Measurements from ENCODE around the gene PRKRA.
"Not testable (repeated sequence)": the region's sequence is repeated elsewhere in the genome, so short reads cannot be mapped to it uniquely, and the experiment has no call there.

The PRKRA gene

DNA sequence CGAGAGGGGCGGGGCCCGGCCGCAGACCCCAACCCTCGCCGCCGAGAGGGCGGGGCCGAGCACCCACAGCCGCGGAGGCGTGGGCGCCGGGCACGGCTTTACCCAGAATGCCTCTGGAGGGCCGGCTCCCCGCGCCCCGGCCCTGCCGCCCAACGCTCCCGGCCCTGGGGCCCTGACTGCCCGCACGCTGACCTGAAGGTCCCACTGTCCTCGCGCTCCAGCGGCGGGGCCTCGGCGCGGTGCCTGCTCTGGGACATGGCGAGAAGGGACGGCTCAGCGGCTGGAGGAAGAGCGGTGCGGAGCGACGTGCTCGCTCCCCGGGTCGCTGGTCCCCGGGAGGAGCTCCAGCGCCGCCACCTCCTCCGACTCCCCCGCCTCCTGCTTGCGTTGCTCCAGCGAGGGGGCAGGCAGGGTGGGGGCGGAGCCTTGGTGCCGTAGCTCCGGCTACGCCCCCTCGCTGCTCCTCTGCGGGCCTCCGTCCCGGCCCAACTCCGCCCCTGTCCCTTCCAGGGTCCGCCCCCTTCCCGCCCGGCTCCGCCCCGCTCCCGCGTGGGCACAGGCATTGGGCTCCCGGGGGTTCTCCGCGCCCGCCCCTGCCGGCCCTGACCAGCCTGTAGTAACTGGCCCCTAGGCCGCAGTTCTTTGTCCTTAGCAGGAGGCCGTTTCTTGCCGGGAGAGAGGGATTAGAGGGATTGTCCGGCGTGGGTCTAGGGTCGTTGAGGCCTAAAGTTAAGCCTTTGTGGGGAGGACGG lies at the start of gene PRKRA, which contains the start of gene PJVK:
Gene PRKRA (minus strand): TSS at position 402 of the 752 bp plus-strand sequence. CDS start 145 bp downstream, at position 257.
Gene PJVK (plus strand): TSS at position 605 of the 752 bp plus-strand sequence. CDS start 2,032 bp downstream, outside the sequence.
- DNase-seq (ENCODE audit: low read depth), result peak; percentile 94

DNA sequence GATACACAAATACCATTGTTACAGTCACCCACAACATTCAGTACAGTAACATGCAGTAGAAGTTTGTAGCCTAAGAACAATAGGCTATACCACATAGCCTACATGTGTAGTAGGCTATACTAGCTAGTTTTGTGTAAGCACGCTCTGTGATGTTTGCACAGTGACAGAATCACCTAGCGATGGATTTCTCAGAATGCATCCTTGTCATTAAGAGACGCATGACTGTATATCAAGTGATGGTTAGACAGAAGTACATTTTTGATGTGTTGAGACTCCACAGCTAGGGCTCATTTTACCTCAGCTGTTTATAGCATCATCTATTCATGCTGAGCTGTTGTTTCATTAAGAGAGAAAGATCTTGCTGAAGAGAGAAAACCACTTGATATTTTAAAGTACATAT lies 48.7 kb upstream of the PRKRA start:
- DNase-seq (ENCODE audit: low read depth), result no peak

DNA sequence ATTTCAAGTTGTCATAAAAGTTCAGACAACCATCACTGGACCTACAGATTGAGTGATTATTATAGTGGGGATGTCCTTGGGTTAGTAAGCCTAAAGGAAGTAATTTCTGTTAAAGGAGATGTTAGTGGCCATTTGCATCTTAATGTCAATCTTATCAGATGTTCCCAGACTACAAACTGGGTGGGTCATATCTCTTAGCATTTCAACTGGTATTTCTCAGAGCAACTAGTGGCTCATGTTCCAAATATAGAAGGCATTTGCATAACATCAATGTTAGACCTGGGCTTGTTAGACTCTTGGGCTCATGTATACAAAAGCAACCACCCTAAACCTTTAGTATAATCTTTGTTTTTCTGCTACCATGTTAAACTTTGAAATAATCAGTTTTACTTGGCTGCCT lies 47.2 kb upstream of the PRKRA start:
- DNase-seq (ENCODE audit: low read depth), result no peak

DNA sequence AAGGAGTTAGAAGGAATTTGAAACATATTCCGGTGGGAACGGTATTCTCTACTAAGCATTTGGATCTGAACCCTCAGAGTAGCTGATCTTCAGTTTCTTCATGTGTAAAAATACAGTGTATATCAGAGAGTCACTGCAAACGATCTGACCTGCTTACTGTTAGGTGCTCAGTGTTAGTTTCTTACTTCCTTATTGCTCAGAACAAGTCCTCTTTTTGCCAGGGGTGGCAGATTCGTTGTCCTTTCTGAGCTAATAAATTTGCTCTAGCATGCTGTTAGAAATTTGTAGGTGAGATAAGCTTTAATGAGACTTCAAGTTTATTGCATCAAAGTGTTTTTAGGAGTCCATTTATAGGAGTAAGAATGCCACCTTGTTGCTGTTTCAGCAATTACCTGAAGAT lies 45.1 kb upstream of the PRKRA start:
- DNase-seq (ENCODE audit: low read depth), result no peak

DNA sequence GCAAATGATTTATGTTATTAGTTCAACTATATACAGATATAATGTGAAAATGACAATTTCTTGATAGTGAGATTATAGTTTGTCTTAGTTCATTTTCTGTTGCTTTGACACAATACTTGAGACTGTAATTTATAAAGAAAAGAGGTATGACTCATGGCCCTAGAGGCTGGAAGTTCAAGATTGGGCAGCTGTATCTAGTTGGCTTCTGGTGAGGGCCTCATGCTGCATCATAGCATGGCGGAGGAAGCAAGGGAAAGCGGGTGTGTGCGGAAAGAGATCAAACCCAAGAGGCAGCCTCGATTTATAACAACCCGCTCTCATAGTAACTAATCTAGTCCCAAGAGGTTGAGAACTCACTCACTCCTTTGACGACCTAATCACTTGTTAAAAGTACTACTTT lies 40.6 kb upstream of the PRKRA start:
- no peak for DNase-seq (ENCODE audit: low read depth)

DNA sequence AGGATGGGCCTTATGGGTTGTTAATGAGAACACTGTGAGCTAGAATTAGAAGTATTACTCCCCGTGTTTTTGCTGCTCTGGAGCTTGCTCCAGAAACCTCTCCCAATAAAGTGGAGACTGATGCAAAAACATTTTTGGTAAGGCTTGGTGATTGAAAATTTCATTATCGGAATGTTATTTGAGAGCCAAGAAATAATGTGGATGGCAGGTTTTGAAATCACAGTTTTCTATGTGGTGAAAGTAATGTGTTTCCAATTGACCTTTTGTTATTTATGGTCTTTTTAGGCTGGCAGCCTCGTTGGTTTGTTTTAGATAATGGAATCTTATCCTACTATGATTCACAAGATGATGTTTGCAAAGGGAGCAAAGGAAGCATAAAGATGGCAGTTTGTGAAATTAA lies 34.4 kb upstream of the PRKRA start:
- DNase-seq (ENCODE audit: low read depth), result no peak

DNA sequence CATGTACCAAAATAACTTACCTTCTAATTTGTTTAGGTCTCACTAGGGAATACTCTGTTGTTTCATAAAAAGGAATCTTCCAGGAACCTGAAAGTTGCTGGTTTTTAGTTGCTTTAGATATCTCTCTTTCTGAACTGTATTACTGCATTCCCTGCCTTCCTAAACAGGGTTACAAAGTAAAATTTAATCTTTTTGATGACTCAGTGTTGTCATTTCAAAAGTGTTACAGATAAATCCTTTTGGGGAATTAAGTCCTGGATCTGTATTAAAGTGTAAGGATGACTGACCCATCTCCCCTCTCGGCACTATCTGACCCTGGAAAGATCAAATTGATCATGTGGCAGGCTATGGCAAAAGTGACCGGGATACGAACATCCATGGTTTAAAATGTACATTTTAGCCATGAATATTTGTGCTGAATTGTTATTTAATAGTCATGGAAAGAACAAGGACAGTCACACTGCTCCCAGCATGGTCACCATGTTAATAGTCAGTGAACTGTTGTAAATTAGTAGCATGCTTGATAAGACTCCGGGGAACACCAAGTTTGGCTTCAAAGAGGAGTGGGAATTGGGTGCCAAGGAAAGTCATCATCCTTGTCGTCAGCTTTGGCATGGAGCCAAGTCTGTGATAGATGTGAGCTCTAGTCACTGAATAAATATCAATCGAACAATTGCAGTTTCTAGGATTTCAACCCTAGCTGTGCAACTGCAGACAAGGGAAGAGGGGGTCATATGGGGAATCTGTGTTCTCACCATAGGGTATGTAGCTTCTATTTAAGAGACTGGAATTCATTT lies 33.5 kb upstream of the PRKRA start:
- no peak for DNase-seq (ENCODE audit: low read depth)

DNA sequence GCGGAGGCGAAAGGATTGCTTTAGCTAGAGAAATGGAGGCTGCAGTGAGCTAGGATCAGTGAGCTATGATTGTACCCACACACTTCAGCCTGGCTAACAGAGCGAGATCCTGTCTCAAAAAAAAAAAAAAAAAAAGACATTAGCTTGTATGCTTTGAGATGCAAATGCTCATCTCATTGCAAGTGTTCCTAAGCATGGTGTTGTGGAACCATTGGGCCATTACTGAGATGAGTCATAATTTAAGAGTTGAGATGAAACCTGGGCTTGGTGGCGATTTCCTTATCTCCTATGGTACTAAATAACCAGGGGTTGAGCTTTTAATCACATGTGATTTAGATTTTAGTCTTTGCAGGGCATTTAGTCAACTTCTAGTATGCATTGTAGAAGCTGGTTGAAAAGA lies 31.5 kb upstream of the PRKRA start:
- DNase-seq (ENCODE audit: low read depth), result no peak

DNA sequence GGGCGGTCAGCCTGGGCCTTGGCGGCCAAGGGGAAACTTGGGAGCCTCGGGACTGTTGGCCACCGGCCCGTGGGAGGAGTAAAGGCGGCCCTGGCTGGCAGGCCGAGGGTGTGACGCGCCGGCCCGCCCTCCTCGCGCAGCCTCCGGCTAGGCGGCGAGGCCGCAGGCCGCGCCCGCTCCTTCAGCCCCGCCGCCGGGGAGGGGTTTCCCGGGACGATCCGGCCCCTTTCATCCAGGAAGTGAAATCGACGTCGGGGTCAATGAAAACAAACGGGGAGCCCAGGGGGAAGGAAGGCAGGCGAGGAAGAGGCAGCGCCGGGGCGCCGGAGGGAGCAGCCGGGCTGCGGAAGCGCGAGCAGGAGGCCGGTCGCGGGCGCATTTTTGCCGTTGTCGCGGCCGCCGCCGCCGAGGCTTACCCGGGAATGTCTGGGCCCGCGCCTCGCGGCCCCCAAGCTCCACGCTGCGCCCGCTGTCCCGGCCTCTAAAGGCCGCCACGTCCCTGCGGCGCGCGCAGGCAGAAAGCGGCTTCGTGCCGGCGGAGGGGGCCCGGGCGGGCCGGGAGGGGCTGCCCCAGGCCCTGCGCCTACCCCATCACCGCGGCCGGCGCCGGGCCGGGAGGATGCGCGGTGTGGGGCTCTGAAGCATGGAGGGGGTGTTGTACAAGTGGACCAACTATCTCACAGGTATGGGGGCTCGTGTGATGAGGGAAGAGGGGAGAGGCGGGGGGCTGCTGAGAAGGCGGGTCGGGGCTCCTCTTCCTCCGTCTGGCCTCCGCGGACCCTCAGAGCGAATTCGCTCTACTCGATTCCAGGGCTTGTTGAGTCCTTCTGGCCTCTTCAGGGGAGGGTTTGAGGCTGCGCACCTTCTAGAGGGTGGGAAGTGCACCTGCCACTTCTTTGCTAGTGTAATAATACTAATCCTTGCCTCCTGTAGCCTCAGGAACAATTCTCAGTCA lies 29.5 kb upstream of the PRKRA start, which contains the start of gene PLEKHA3:
Gene PLEKHA3 (plus strand): TSS at position 231 of the 955 bp plus-strand sequence. CDS start 413 bp downstream, at position 644.
- DNase-seq (ENCODE audit: low read depth), result peak; percentile 94

DNA sequence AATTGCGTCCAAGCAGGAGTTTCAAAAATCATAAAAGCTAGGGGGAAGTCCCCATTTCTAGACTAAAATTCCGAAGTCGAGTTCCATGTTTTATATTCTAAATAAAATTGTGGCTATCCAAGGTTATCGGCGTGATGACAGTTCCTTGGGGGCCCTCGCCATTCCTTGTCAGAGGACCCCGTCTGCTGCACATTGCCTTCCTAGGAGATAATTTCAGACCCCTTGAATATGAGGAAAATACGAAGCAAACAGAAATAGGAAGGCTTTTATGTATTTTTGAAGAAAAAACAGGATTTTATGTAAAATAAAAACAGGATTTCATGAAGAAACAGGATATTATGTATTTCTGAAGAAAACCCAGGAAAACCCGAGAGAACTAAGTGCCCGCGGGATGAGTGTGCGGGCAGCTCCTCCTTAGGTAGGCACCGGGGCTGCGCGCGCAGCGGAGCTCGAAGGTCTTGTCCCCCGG lies 28.8 kb upstream of the PRKRA start:
- no peak for DNase-seq (ENCODE audit: low read depth)

DNA sequence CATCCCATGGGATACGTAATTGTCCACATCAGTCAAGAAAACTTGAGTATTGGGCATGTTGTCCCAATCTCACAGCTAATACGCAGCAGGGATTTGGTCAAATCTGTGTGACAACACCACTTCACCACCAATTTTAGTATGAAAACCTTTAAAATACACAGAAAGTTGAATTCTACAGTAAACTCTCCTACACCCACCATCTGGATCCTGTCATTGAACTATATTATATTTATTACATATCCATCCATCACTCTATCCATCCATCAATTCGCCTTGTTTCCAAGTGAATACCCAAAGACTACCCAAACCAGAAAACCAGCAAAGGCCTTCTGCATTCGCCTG lies 28.3 kb upstream of the PRKRA start:
- DNase-seq (ENCODE audit: low read depth), result no peak

DNA sequence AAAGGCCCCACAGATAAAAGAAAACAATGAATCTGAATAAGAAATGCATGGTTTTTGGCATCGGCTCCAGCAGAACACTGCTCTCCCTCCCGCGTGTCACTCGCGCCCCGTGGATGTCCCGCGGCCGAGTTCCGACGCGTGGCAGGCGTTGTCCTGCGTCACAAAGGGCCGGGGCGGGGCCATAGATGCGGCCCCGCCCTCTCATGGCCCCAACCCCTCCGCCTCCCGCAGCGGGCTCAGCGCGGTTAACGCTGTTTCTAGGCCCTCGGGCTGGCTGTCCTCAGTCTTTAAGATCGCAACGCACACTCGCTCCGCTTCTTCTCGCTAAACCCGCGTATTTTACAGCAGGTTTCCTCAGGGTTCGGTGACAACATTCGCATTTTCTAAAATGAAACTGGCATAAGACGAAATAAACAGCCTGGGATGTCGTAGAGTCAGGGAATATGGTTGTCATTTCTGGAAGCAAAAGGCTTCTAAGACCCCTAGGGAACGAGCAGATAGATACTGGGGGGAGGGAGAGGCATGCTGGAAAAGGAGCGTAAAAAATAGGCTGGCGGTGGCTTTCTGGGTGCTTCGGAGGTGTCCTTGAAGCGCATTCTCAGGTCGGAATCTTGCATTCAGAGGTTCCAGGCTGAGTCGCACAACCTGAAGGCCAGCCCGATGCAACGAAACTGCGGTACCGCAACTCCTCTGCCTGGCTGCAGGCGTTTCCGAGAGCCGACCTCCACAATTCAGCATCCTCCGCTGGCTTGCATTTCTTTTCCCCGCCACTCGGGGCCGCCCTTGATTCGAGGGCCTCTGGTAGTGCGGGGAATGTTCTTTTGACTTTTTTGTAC lies 27.7 kb upstream of the PRKRA start, which contains the start of gene FKBP7:
Gene FKBP7 (minus strand): TSS at position 162 of the 836 bp plus-strand sequence. CDS start 101 bp downstream, at position 61.
- DNase-seq (ENCODE audit: low read depth), result peak; percentile 61

DNA sequence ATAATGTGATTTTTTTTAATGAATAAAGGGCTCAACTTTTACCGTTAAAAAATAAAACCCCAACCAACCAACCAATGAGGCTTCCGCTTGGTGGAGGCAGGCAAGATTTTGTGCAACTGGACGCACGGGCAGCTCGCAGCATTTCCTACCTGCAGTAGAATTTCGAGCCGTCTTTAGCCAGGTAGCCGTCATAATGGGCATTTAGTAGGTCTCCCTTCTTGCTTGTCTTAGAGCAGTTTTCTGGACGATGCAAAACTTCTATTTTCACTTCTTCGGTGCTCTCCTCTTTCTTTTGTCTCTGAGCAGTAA lies 27.1 kb upstream of the PRKRA start:
- DNase-seq (ENCODE audit: low read depth), result no peak

DNA sequence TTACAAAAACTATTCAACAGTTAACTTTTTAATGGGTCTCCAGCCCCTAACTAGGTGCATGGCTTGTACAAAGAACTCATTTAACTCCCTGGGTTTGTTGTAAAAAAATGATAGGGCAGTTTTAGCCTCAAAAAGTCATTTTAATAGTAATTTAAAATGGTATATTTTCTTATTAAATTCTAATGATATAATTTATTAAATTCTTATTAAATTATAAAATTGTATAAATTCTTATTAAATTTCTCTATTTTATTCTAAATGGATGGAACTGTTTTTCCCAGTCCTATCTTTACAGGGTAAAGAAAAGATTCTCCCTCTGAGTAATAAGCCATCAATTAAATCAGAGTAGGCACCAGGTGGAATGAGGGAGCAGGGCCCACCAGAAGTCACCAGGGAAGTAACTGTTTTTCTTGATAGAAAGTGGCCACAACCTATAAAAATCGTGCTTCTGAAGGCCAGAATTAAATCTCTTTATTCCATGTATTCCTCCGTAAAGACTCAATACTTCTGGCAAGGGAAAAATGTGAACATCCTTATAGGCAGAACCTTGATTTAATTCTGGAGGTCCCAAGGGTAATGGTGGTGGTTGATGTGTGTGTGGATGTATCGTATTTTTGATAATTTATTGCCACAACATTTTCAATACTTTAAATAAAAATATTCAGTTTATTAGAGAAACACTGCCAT lies 26.6 kb upstream of the PRKRA start:
- DNase-seq (ENCODE audit: low read depth), result no peak

DNA sequence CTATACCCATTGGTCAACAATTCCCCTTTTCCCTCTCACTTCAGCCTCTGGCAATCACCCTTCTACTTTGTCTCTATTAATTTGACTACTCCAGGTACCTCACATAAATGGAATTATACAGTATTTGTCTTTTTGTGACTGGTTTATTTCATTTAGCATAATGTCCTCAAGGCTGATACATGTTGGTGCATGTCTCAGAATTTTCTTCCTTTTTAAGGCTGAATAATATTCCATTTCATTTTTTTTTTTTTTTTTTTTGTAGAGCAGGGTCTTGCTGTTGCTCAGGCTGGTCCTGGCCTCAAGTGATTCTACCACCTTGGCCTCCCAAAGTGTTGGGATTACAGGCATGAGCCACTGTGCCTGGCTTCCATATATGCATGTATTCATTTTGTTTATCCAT lies 25.5 kb upstream of the PRKRA start:
- DNase-seq (ENCODE audit: low read depth), result no peak

DNA sequence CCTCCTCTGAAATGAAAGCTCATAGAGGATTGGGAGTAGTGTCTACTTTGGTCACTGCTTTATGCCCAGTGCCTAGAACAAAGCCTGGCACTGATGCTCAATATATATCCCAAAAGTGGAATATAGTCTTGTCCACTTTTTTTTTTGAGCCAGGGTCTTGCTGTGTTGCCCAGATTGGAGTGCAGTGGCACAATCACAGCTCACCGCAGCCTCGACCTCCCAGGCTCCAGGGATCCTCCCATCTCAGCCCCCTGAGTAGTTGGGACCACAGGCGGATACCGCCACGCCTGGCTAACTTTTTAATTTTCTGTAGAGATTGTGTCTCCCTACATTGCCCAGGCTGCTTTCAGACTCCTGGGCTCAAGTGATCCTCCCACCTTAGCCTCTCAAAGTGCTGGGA lies 23.6 kb upstream of the PRKRA start:
- DNase-seq (ENCODE audit: low read depth), result no peak

DNA sequence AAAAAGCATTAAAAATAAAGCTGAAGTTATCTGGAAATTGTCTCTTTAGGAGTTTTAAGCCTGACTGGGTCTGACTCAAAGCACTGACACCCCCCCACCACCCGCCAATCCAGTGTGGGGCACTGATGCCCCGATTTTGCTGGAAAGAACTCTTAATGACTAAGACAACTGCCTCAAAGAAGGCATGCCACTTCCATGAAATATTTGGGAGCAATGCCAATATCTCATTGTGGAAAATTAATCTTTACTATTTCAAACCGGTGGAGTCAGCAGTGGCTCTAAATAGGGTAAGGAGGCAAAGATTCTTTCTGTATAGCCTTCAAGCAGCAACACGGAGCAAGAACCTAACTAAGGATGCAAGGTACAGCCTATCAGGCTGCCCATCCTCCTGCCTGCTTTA lies 23.0 kb upstream of the PRKRA start:
- no peak for DNase-seq (ENCODE audit: low read depth)

DNA sequence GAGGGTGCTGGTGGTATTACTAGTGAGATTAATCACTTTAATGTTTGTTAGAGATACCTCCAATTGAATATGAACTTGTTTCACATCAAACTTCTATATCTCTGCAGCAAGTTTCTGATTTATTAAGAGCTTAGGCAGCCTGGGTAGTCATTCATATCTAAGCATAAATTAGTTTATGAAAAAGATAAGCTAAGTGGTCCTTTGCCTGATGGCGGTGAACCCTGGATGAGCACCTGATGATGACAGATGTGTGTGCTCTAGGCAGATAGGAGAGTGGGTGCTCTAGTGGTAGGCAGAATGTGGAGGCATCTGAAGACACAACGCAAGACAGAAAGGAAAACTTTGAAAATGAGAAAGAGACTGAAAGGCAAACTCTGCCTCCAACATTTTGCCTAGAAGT lies 22.4 kb upstream of the PRKRA start:
- DNase-seq (ENCODE audit: low read depth), result no peak

DNA sequence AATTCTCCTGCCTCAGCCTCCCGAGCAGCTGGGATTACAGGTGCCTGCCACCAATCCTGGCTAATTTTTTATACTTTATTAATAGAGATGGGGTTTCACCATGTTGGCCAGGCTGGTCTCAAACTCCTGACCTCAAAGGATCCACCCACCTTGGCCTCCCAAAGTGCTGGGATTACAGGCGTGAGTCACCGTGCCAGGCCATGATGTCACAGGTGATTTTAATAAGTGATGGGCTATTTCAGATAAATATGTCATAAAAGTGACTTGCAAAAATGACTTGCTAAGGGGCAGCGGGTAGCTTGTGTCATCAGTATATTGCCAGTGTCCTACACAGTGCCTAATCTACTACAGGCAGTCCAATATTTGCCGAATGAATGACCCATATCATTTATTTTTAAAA lies 20.3 kb upstream of the PRKRA start:
- DNase-seq (ENCODE audit: low read depth), result not testable (repeated sequence)

DNA sequence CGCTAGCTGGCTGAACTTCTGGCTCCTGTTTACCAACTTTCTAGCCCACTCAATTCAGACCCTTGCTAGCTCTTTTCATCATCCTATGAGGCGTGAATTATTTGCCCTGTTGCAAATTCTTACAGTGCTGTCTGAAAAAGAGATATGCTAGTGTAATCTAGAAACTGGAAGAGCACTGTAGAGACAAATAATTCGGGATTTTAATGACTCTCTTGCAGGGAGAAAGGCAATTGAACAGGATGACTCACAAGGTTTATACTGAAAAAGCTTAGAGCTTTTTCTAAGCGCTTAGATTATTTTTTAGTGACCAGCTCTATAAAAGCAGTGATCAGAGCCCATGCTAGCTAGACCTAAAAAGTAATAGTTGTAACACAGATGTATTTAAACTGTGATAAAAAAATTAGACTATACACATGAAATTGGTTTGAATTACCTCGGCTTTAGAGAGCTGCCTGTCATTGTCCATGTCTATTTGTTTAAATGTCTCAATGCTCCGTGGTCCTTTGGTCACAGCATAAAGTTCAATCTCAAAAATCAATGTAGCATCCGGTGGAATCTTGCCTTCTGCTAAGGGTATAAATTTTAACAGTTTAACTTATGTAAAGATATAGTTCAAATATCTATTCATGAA lies 18.4 kb upstream of the PRKRA start:
- no peak for DNase-seq (ENCODE audit: low read depth)

All from stromal cell of bone marrow (primary cell).